Measurements from ENCODE around the gene TRIM8.
"Not testable (repeated sequence)": the region's sequence is repeated elsewhere in the genome, so short reads cannot be mapped to it uniquely, and the experiment has no call there.

The TRIM8 gene

DNA sequence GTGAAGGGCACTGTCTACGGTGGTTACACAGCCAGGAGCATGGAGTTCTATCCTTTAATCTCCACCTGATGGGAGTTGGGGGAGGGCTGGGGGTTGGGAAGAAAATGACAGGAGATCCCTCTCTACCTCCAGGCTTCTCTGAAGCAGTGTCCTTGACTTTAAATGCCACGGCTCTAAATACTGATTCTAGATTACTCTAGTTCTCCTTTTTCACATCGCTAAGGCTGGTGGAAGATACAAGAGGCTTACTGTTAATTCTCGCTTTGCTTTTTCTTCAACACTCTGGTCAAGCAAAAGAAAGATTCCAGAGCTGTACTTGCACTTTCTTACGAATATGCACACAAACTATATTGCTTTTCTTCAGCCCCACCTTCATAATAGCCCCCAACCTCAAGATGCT, 39.5 kb downstream of the TRIM8 start:
- no peak for FAIRE-seq
- TF ChIP-seq, protein P1, sequence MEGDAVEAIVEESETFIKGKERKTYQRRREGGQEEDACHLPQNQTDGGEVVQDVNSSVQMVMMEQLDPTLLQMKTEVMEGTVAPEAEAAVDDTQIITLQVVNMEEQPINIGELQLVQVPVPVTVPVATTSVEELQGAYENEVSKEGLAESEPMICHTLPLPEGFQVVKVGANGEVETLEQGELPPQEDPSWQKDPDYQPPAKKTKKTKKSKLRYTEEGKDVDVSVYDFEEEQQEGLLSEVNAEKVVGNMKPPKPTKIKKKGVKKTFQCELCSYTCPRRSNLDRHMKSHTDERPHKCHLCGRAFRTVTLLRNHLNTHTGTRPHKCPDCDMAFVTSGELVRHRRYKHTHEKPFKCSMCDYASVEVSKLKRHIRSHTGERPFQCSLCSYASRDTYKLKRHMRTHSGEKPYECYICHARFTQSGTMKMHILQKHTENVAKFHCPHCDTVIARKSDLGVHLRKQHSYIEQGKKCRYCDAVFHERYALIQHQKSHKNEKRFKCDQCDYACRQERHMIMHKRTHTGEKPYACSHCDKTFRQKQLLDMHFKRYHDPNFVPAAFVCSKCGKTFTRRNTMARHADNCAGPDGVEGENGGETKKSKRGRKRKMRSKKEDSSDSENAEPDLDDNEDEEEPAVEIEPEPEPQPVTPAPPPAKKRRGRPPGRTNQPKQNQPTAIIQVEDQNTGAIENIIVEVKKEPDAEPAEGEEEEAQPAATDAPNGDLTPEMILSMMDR (IDR thresholded peaks at IDR 0.05; ENCODE audit: insufficient read depth, missing control alignments), result no peak
- no peak for DNase-seq (ENCODE audit: insufficient read length, low spot score)

- FAIRE-seq (no peak), DNase-seq (ENCODE audit: insufficient read length, low spot score) (no peak)
- TF ChIP-seq, protein P1 (IDR thresholded peaks at IDR 0.05; ENCODE audit: insufficient read depth, missing control alignments), result no peak
Observed at GRCh38 chr10:102691285-102692066, 47.2 kb downstream of the TRIM8 start.

- FAIRE-seq; DNase-seq (ENCODE audit: insufficient read length, low spot score): not testable (repeated sequence)
Observed at GRCh38 chr10:102695401-102695800, 51.1 kb downstream of the TRIM8 start.

GRCh38 chr10:102696736-102697135, 52.5 kb downstream of the TRIM8 start:
- TF ChIP-seq, protein P1 (IDR thresholded peaks at IDR 0.05; ENCODE audit: insufficient read depth, missing control alignments), result no peak
- FAIRE-seq (no peak), DNase-seq (ENCODE audit: insufficient read length, low spot score) (no peak)

DNA sequence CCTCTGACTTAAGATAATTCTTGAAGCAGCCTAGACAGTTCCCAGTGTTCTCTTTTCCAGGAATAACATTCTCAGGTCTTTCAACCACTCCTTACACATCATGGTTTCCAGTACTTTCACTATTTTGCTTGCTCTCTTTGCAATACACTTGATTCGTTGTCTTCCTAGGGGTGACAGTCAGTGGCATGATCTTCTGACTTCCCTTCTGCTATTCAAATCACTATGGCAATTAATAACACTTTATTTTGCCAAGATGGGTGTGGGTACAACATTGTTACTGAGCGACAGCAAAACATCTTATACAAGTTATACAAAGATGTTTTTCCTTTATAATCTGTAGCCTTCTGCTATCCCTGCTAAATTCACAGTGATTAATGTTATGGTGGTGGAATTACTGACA, 54.6 kb downstream of the TRIM8 start:
- TF ChIP-seq, protein P1 (IDR thresholded peaks at IDR 0.05; ENCODE audit: insufficient read depth, missing control alignments), result no peak
- FAIRE-seq (no peak), DNase-seq (ENCODE audit: insufficient read length, low spot score) (no peak)

GRCh38 chr10:102701272-102701671, 57.0 kb downstream of the TRIM8 start:
- TF ChIP-seq, protein P1 (IDR thresholded peaks at IDR 0.05; ENCODE audit: insufficient read depth, missing control alignments), result no peak
- FAIRE-seq (no peak), DNase-seq (ENCODE audit: insufficient read length, low spot score) (no peak)

DNA sequence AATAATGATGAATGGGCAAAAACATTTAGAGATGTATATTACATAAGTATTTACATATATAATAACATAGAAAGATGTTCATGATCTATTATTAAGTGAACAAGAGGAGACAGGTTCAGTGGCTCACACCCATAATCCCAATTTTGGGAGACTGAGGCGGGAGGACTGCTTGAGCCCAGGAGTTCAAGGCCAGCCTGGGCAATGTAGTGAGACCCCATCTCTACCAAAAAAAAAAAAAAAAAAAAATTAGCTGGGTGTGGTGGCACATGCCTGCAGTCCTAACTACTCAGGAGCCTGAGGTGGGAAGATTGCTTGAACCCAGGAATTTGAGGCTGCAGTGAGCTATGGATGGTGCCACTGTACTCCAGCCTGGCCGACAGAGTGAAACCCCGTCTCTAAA, 57.5 kb downstream of the TRIM8 start:
- DNase-seq (ENCODE audit: insufficient read length, low spot score), result no peak
- TF ChIP-seq, protein P1 (IDR thresholded peaks at IDR 0.05; ENCODE audit: insufficient read depth, missing control alignments), result no peak
- FAIRE-seq, result no peak
